SIG-M5 treated with dmso at 0.1 percent for 504 hours (cell line): ENCODE data around the gene SLC10A7.
A peak's percentile ranks its signal among the peaks of the same experiment; 100 is the strongest.
"Not testable (repeated sequence)": the region's sequence is repeated elsewhere in the genome, so short reads cannot be mapped to it uniquely, and the experiment has no call there.

ENCODE experiments used
- DNase-seq: peaks from one replicate; lab custom pipeline; 2025; ENCODE audit not compliant: unreplicated experiment; lab: John Stamatoyannopoulos, UW

SLC10A7 gene

DNA sequence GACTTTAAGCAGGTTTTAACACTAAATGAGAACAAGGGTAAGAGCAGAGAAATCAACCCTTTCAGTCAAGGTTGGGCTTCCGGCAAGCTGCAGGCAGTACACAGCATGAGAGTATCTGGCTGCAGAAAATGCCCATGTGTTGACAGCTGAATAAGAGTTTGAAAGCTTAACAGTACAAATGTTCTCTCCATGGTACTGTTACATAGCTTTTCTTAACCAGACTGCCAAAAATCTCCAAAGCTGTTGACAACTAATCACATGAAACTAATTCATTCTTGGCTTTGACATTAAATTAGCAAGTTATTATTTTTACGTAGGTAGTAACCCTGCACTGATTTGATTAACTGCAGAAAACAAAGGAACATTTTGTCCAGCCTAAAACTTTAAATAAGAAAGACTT is 153.5 kb downstream of the SLC10A7 start:
- no peak for DNase-seq

DNA sequence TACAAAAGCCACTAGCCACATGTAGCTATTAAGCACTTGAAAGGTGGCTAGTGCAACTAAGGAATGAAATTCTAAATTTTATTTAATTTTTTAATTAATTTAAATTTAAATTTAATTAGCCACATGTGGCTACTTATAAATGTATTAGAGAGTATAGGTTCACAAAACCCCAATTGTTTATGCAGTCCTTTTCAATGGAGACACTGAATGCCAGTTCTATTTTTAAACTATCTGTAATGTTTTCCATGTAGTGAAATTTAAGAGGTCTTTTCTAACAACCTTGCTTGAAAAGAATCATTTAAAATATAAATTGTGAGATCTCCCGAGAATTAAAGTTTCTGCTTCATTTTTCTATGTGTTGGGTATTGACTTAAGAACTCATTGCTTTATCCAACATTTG is 154.4 kb downstream of the SLC10A7 start:
- DNase-seq, result no peak

GRCh38 chr4:146359771-146360170 is 162.0 kb downstream of the SLC10A7 start:
- no peak for DNase-seq

GRCh38 chr4:146350114-146350513 is 171.6 kb downstream of the SLC10A7 start:
- not testable (repeated sequence) for DNase-seq

DNA sequence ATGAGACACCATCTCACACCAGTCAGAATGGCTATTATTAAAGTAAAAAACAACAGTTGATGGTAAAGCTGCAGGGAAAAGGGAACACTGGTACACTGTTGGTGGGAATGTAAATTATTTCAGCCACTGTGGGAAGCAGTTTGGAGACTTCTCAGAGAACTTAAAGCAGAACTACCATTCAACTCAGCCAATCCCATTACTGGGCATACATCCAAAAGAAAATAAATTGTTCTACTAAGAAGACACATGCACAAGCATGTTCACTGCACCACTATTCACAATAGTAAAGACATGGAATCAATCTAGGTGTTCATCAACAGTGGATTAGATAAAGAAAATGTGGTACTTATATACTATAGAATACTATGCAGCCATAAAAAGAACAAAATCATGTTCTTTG is 172.4 kb downstream of the SLC10A7 start:
- DNase-seq, result no peak

DNA sequence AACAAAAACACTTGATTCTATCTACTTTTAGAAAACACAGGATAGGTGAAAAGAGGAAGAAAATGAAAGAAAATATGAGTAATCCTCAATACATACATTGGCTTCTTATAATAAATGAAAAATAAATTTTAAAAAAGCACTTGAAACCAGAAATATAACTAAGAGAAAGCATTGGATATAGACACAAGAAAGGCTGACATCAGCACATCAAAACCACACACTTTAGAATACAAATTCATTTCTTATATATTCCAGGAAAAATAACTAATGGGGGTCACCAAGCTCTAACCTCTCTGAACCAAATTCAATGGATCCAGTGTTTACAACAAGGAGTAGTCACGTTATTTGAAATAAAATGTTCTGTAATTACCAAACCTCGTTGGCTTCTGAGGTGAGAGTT is 173.9 kb downstream of the SLC10A7 start:
- DNase-seq, result no peak

GRCh38 chr4:146346276-146346675 is 175.5 kb downstream of the SLC10A7 start:
- no peak for DNase-seq

- no peak for DNase-seq
Measured at GRCh38 chr4:146343776-146344175, 178.0 kb downstream of the SLC10A7 start.

DNA sequence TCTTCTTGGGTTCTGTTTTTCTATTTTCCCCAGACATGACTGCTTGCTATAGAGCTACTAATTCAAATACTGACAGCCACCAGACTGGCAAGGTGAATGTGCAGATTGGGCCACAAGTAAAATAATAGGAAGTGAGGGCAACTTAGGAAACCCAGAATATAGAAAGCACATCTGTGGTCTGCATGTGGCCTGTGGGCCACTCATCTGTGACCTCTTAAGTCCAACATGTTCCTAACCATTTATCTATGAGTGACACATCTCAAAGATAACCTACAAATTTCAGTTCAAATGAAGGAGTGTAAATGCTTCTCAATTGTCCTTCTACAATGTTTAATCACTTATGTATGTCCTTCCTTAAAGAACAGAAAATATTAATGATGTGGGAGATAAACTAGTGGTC is 178.5 kb downstream of the SLC10A7 start:
- no peak for DNase-seq

- peak; percentile 6 for DNase-seq
Measured at GRCh38 chr4:146342600-146343192, 179.0 kb downstream of the SLC10A7 start.

DNA sequence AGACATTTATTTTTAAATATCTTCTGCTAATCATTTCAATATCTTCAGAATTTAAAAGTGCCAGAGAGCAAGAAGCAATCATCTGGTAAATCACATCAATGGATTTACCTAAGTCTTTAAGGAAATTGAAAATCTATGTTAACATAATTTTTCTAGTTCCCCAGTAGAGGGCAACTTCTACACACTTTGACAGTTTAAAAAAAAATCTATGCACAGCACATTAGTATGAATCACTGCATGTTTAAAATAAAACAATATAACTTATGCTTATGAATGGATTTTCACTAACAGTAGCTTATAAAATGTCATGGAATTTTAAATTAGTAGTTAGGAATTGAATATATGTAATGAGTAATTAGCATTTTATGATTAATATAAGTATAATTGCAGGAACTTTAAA is 180.9 kb downstream of the SLC10A7 start:
- DNase-seq, result peak; percentile 34

GRCh38 chr4:146338512-146338911 is 183.2 kb downstream of the SLC10A7 start:
- no peak for DNase-seq

DNA sequence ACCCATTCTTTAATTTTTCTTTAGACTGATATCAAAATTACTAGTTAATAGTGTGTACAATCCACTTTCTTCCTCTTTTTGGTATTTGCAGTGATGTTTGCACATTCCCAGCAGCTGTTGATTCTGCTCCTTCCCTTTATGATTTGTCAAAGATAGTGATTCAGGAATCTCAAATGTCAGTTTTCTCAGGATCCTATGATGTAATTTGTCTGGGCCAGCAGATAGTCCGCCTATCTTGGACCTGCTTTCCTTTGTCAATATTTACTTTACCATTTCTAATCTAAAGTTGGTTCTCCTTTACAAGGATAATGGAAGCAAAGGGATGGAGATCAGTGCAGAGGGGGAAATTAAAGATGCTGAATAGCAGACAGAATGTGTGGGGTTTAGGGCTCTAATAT is 185.3 kb downstream of the SLC10A7 start:
- no peak for DNase-seq

DNA sequence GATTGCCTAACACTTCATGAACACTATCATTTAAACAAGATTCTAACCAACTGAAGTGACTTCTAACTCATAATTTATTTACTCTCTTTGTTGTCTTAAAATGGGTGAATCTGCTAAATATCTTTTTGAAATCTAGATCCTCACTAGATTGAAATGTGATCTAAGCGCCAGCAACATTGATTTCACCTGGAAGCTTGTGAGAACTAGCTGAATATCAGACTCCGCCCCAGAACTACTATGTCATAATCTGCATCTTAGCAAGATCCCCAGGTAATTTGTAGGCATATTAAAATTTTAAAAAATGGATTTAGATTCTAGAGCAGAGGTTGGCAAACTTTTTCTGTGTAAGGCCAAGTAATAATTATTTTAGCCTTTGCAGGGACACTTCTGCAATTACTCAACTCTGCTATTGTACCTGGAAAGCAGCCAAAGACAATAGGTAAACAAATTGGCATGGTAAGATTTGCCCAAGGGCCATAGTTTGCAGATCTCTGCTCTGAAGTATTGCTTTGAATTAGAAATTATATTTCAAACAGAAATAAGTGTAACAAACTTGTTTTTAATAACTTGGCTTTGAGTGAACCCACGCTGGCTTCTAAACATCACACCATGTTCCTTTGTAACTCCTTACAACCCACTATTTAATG is 185.9 kb downstream of the SLC10A7 start:
- DNase-seq, result no peak

DNA sequence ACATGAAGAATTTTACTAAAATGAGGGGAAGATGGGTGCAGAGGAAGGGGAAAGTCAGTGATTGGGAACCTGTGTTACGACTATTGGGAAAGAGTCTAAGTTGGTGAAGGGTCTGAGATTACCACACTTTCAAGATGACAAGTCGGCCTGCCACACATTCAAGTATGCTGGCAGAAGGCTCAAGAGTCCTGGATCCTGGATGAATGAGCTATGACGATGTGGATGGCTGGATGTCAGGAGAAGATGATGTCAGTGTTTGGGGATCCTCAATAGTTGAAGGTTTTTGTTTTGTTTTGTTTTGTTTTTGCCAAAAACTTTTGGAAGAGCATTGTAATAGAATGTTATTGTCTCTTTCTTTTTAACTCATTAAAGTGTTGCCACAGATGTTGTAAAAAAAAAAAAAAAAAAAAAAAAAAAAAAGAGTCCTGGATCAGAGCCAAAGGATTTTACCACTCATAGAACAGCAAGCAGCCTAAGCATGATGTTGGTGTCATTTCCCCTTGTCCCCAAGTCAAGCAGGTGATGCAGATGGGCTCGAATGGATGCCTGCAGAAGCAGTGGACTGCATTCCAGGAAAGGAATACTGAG is 186.8 kb downstream of the SLC10A7 start:
- DNase-seq, result no peak

- no peak for DNase-seq
Measured at GRCh38 chr4:146333895-146334262, 187.9 kb downstream of the SLC10A7 start.

GRCh38 chr4:146333187-146333894 is 188.4 kb downstream of the SLC10A7 start:
- DNase-seq, result peak; percentile 47

DNA sequence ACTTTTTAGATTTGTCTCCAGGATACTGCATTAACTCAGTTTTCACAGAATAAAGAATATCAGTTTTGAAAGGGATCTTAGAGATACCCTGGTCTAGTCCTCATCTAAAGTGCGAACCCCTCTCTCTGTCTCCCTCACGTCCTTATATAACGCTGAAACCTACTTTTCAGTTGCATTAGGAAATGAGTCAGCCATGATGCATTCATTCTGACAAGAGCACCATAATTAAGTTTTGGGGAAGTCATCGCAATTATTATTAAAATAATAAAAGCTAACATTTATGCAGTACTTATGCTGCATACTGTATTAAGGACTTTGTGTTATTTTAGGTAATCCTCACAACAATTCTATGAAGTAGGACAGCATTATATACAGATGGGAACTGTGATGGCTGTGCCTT is 191.3 kb downstream of the SLC10A7 start:
- DNase-seq, result no peak

DNA sequence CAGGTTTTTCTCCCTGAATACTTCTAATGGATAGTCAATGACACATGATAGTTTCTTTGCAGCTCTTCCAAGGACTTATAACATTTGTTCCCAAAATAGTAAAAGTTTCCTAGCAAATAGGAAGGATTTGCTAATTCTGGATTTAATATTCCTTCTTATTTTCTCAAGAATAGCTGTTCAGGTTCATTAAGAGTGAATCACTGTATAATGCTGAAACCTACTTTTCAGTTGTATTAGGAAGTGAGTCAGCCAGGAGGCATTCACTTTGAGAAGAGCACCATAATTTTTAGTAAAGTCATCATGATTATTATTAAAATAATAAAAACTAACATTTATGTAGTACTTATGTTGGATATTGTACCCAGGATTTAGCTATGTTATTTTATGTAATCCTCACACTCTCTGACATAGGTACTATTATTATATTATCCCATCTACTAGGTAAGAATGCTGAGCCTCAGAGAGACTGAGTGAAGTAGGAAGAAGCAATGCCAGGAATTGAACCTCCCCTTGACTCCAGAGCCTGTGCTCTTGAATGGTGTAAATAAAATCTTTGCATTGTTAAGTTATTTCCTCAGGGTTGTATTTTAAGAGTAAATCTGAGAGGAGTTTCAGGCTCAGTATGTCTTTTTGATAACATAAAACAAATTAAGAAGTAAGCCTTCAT is 192.6 kb downstream of the SLC10A7 start:
- DNase-seq, result no peak

GRCh38 chr4:146327859-146328650 is 193.7 kb downstream of the SLC10A7 start:
- DNase-seq, result no peak

DNA sequence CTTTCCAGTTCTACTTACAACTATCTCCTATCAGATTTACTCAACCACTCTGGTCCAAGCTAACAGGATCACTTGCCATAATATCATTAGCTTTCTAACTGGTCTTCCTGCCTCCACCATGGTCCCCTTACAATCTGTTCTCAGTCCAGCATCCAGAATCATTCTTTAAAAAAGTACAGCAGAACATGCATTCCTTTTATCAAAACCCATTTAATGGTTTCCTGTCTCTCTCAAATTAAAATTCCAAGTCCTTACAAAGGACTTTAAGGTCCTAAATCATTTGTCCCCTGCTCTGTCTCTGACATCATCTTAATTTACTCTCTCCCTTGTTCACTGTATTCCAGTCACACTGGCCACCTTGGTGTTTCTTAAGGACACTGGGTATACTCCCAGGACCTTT is 202.8 kb downstream of the SLC10A7 start:
- DNase-seq, result no peak
